ENCODE measurements around the gene OXT. TPM values are rescaled to one million over a fixed set of nuclear protein-coding genes. Genes with fewer than 3 reads are reported as not detected.

Gene OXT
- total and polyA plus RNA-seq, 2 of the 4 experiments (the other 2 are of a cell fraction), result not detected

DNA sequence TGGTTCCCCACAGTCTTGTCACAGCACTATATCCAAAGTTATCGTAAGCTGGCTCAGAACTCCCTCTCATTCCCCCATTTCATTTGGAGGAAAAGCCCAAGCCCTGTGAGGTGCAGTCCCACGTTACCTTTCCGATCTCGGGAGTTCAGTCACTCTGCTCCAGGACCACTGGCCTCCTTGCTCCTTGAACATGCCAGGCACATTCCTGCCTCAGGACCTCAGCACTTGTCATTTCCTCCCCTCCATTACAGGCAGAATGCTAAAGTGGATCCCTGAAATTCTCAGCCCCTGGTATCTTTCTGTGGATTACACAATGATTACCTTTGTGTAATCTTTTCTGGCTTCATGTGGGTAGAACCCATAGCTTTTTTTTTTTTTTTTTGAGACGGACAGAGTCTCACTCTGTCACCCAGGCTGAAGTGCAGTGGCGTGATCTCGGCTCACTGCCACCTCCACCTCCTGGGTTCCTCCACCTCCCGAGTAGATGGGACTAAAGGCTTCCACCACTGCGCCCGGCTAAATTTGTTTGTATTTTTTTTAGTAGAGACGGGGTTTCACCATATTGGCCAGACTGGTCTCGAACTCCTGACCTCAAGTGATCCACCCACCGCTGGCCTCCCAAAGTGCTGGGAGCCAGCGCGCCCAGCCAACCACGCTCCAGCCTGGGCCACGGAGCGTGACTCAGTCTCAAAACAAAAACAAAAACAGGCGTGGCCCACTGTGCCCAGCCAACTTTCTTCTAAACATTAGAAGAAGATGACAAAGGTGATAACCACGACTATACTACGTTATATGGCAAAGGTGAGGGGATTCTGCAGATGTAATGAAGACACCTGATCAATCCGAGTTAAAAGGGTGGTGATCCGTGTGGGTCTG, 4.0 kb upstream of the OXT start:
- no peak overlapping the region for H3K56ac ChIP-seq (ENCODE audit: extremely low read depth, insufficient read depth, low read length)
- H2BK20ac ChIP-seq (ENCODE audit: low read depth, low read length), result peak overlapping the region; percentile 82
- H3K4me3 ChIP-seq (ENCODE audit: insufficient read depth, low read depth, low read length), result no peak overlapping the region
- H3K4ac ChIP-seq (ENCODE audit: low read depth, low read length), result peak overlapping the region; percentile 61; the same call in 1 of the 2 replicates
- TF ChIP-seq, protein P1, sequence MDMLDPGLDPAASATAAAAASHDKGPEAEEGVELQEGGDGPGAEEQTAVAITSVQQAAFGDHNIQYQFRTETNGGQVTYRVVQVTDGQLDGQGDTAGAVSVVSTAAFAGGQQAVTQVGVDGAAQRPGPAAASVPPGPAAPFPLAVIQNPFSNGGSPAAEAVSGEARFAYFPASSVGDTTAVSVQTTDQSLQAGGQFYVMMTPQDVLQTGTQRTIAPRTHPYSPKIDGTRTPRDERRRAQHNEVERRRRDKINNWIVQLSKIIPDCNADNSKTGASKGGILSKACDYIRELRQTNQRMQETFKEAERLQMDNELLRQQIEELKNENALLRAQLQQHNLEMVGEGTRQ (IDR thresholded peaks at IDR 0.05; ENCODE audit: low read depth, low read length), result no peak
- TF ChIP-seq CHD1 (IDR thresholded peaks at IDR 0.05; ENCODE audit: low read depth, low read length), result no peak
- no peak for TF ChIP-seq CEBPB (IDR thresholded peaks at IDR 0.05; ENCODE audit: low read depth, low read length)
- TF ChIP-seq FOS (IDR thresholded peaks at IDR 0.05; ENCODE audit: low read depth, low read length), result no peak
- no peak for TF ChIP-seq RFX5 (IDR thresholded peaks at IDR 0.05; ENCODE audit: low read depth, low read length)
- no peak for TF ChIP-seq MAFK (IDR thresholded peaks at IDR 0.05; ENCODE audit: low read depth, low read length)
- no peak for TF ChIP-seq RCOR1 (IDR thresholded peaks at IDR 0.05; ENCODE audit: insufficient replicate concordance, low read length)
- no peak for TF ChIP-seq SMC3 (IDR thresholded peaks at IDR 0.05; ENCODE audit: low read depth, low read length)
- TF ChIP-seq BHLHE40 (IDR thresholded peaks at IDR 0.05; ENCODE audit: low read depth, low read length), result no peak
- TF ChIP-seq RAD21 (IDR thresholded peaks at IDR 0.05; ENCODE audit: low read length), result no peak
- TF ChIP-seq MXI1 (IDR thresholded peaks at IDR 0.05; ENCODE audit: borderline replicate concordance, low read depth, low read length), result no peak
- TF ChIP-seq POLR2A (IDR thresholded peaks at IDR 0.05; ENCODE audit: low read depth, low read length), result no peak
- TF ChIP-seq, protein P2, sequence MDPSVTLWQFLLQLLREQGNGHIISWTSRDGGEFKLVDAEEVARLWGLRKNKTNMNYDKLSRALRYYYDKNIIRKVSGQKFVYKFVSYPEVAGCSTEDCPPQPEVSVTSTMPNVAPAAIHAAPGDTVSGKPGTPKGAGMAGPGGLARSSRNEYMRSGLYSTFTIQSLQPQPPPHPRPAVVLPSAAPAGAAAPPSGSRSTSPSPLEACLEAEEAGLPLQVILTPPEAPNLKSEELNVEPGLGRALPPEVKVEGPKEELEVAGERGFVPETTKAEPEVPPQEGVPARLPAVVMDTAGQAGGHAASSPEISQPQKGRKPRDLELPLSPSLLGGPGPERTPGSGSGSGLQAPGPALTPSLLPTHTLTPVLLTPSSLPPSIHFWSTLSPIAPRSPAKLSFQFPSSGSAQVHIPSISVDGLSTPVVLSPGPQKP (IDR thresholded peaks at IDR 0.05; ENCODE audit: borderline replicate concordance, low read depth, low read length), result no peak
- no peak for TF ChIP-seq NFE2L2 (IDR thresholded peaks at IDR 0.05; ENCODE audit: low read depth, low read length)
- intact Hi-C loops (cut with micrococcal nuclease), result no loop called here
- H2BK15ac ChIP-seq (ENCODE audit: low read depth, low read length), result no peak overlapping the region
- H4K8ac ChIP-seq (ENCODE audit: low read depth in 2 of 2, low read length in 2 of 2), result peak overlapping the region in 1 of 2 experiments; percentile 40; a peak in 1 of 4 replicates
- ATAC-seq (ENCODE audit: low read depth), result no peak; the same call in 1 of the 2 replicates
- 89% methylated on average over 7 of the region's 23 CpGs; no CpG with 5 or more reads in 1 of the 2 experiments for WGBS, 2 experiments (ENCODE audit: extremely low coverage in 2 of 2, insufficient read length in 1 of 2)
- no peak overlapping the region for H3K27ac ChIP-seq (ENCODE audit: insufficient read depth, low read length)
- peaks cover 4% of the 10 kb centered on the region for H3K4me1 ChIP-seq (ENCODE audit: control insufficient read depth, insufficient read depth, low read length)
- H4K20me1 ChIP-seq (ENCODE audit: insufficient read depth, low read length), result no peaks in the 10 kb centered on the region
- no peak overlapping the region for H2BK5ac ChIP-seq (ENCODE audit: low read depth, low read length, poor library complexity, severe bottlenecking)
- no peak overlapping the region for H3K4me2 ChIP-seq (ENCODE audit: low read depth, low read length)
- BruUV-seq (replicated peaks), result no TSS peak
- no peaks in the 10 kb centered on the region for H3K36me3 ChIP-seq (ENCODE audit: control insufficient read depth, insufficient read depth, low read length)
- H3K23ac ChIP-seq (ENCODE audit: low read depth, low read length), result peak overlapping the region; percentile 82; the same call in 1 of the 2 replicates
- H2AK5ac ChIP-seq (ENCODE audit: low read depth, low read length), result peak overlapping the region; percentile 60; the same call in 1 of the 2 replicates
- H3K9ac ChIP-seq (ENCODE audit: low read depth, low read length), result no peak overlapping the region
- H2AK9ac ChIP-seq (replicated peaks; ENCODE audit: low read depth, low read length, poor library complexity), result peak overlapping the region; percentile 87
- dilution Hi-C loops (cut with HindIII; ENCODE audit: low sequenced_read_pairs, unreplicated experiment), result no loop called here
- peak overlapping the region; percentile 81; the same call in 1 of the 2 replicates for H3K14ac ChIP-seq (replicated peaks; ENCODE audit: low read depth, low read length)
- in situ Hi-C loops (cut with MboI; ENCODE audit: low sequenced_read_pairs), result no loop called here
- POLR2A ChIA-PET (ENCODE audit: unreplicated experiment), result no interaction called here
- H3K9me1 ChIP-seq (ENCODE audit: insufficient read depth, low read length), result peaks cover 4% of the 10 kb centered on the region; the same call in 1 of the 2 replicates
- H3K27me3 ChIP-seq (ENCODE audit: control insufficient read depth, insufficient read depth, low read length), result peaks cover 15% of the 10 kb centered on the region
- H4K91ac ChIP-seq (ENCODE audit: insufficient read depth, low read depth, low read length), result peak overlapping the region; percentile 27; the same call in 1 of the 2 replicates
- H3K79me1 ChIP-seq (ENCODE audit: low read depth in 1 of 2, low read length in 2 of 2), result no peaks in the 10 kb centered on the region
- H2AFZ ChIP-seq (replicated peaks; ENCODE audit: low read length, poor library complexity), result peak overlapping the region; percentile 81
- peak overlapping the region; percentile 67 for H2BK120ac ChIP-seq (ENCODE audit: low read depth, low read length)
- H3K18ac ChIP-seq (ENCODE audit: low read depth, low read length), result no peak overlapping the region
- H3K9me3 ChIP-seq (ENCODE audit: control insufficient read depth, insufficient read depth, low read length), result no peaks in the 10 kb centered on the region
- H4K5ac ChIP-seq (ENCODE audit: low read depth, low read length), result no peak overlapping the region
- CTCF ChIA-PET, result interaction anchor here (0.6 to 1.8 kb wide), 3 partner anchors 14 to 213 kb away, joined by 3 to 8 read pairs (median 4); no protein-coding TSS in a partner anchor
- no peak for DNase-seq

Data from IMR-90 (cell line).